Transverse colon (tissue), 4 donors: Measurements from ENCODE around the gene ATF6. TPM values are rescaled to one million over a fixed set of nuclear protein-coding genes. Genes with fewer than 3 reads are reported as not detected.

Source experiments
- DNase-seq: peaks from one replicate; pipeline ENCODE4 v3.0.0-alpha.2; 2019
- H3K27ac ChIP-seq, 4 donors: fragments of 200-600 bp; sonication (generic); 2 replicates each; pipeline ENCODE4 v1.5.1; 2016 to 2018; ENCODE audit warnings: inconsistent platforms in 4 of 4
- H3K27me3 ChIP-seq: fragments of 200-600 bp; sonication (generic); 2 replicates; pipeline ENCODE4 v1.5.1; 2017; ENCODE audit warnings: inconsistent platforms
- H3K36me3 ChIP-seq, 4 donors: fragments of 200-600 bp; sonication (generic); 2 replicates each; pipeline ENCODE4 v1.5.1; 2017 to 2019; ENCODE audit warnings: inconsistent platforms in 4 of 4
- H3K4me1 ChIP-seq, 4 donors: fragments of 200-600 bp; sonication (generic); 2 replicates each; pipeline ENCODE4 v1.5.1; 2017 to 2020; ENCODE audit warnings: inconsistent platforms in 4 of 4
- H3K4me3 ChIP-seq, 4 donors: fragments of 200-600 bp; sonication (generic); 1 replicate in 1 of 4; 2 replicates in 3 of 4; pipeline versions ENCODE4 v1.5.1 to v1.6.1; 2017 to 2019; ENCODE audit warnings: inconsistent platforms in 4 of 4
- H3K9me3 ChIP-seq, 2 donors: fragments of 200-600 bp; sonication (generic); 2 replicates each; pipeline ENCODE4 v1.5.1; 2017 to 2019; ENCODE audit warnings: inconsistent platforms in 2 of 2
- CTCF ChIP-seq, 5 experiments: fragments of 200-600 bp in 3 of 5; fragments of 450-650 bp in 2 of 5; sonication (generic) in 3 of 5; IDR thresholded peaks; 1 replicate in 2 of 5; 2 replicates in 3 of 5; pipeline ENCODE4 v1.5.1; 2016 to 2017; ENCODE audit warnings: antibody characterized with exemption in 5 of 5, inconsistent platforms in 3 of 5, mild to moderate bottlenecking in 2 of 5, moderate library complexity in 1 of 5
- EP300 ChIP-seq: sonication (generic); formaldehyde crosslinking; IDR thresholded peaks from one replicate; pipeline ENCODE4 v1.6.1; 2017; ENCODE audit warnings: antibody characterized with exemption, low read depth
- POLR2A ChIP-seq: fragments of 450-650 bp; IDR thresholded peaks from one replicate; pipeline ENCODE4 v1.6.1; 2016; ENCODE audit warnings: antibody characterized with exemption, mild to moderate bottlenecking, moderate library complexity
- POLR2AphosphoS5 ChIP-seq, 3 donors: sonication (generic); formaldehyde crosslinking; IDR thresholded peaks; one replicate each; pipeline ENCODE4 v1.6.1; 2016; ENCODE audit warnings: antibody characterized with exemption in 3 of 3
- WGBS, 2 donors: methylation state at CpG; one replicate each; pipeline ENCODE4 v1.1.5; 2018; ENCODE audit warnings: low coverage in 1 of 2; 5-methylcytosine and 5-hydroxymethylcytosine counted together
- in situ Hi-C, 4 donors: fragments of 200-750 bp; cut with MboI; loops; one replicate each; pipeline versions ENCODE4 v1.15.0 to v1.15.1; 2017; ENCODE audit warnings: low sequenced_read_pairs in 3 of 4, low pct_ligation_motif_present in 1 of 4, low pct_unique_long_range_greater_than_20kb in 1 of 4
- intact Hi-C: fragments of 100-400 bp; cut with DNase I; formaldehyde crosslinking; loops from one replicate; pipeline ENCODE4 v1.15.1; 2023; ENCODE audit warnings: low total_unique reads
- total RNA-seq, 4 donors: library from RNA; depleted of rRNA; stranded (reverse); fragments of >200 nt; gene quantifications; one replicate each; pipeline ENCODE4 v1.1.0, GENCODE V29; 2016

The ATF6 gene
- total RNA-seq, 4 donors from 2014 or later = 10.8 to 45.8 (median 23.0) TPM

- Histone ChIP-seq H3K27me3 (no peaks in the 10 kb centered on the region), H3K36me3 (no peaks in the 10 kb centered on the region), H3K4me1 (peaks cover 0 to 15% (median 3%) of the 10 kb centered on the region in 4 donors), H3K9me3 (no peaks in the 10 kb centered on the region), H3K4me3 (no peak overlapping the region), H3K27ac (no peak overlapping the region)
- no peak for DNase-seq
- intact Hi-C loops (no loop called here), in situ Hi-C loops (no loop called here)
- WGBS, 2 donors = 83 to 90% methylated on average over 2 to 4 of the region's 4 CpGs
- no peak for TF ChIP-seq EP300
- no peak for TF ChIP-seq POLR2A
- TF ChIP-seq POLR2AphosphoS5 (IDR thresholded peaks at IDR 0.05) = no peak
These were observed 199.9 kb downstream of the ATF6 start for GRCh38 chr1:161966067-161966466.

GRCh38 chr1:161970036-161970435 lies 203.9 kb downstream of the ATF6 start:
- no peaks in the 10 kb centered on the region for H3K9me3 ChIP-seq
- TF ChIP-seq POLR2AphosphoS5 (IDR thresholded peaks at IDR 0.05) (no peak), POLR2A (no peak), EP300 (no peak), CTCF (IDR thresholded peaks at IDR 0.05) (no peak)
- WGBS, 2 donors = 79 to 80% methylated on average over 6 of the region's 6 CpGs
- intact Hi-C loops = no loop called here
- no peak overlapping the region for H3K27ac ChIP-seq
- in situ Hi-C loops = no loop called here
- no peak for DNase-seq
- H3K4me1 ChIP-seq = peaks cover 0 to 8% (median 1%) of the 10 kb centered on the region in 4 donors
- H3K36me3 ChIP-seq = no peaks in the 10 kb centered on the region
- no peak overlapping the region for H3K4me3 ChIP-seq
- H3K27me3 ChIP-seq = no peaks in the 10 kb centered on the region

- no peak overlapping the region for H3K27ac ChIP-seq
- in situ Hi-C loops = no loop called here
- no peak overlapping the region for H3K4me3 ChIP-seq
- H3K27me3 ChIP-seq = no peaks in the 10 kb centered on the region
- intact Hi-C loops = no loop called here
- DNase-seq = no peak
- no peak for TF ChIP-seq POLR2AphosphoS5 (IDR thresholded peaks at IDR 0.05)
- no peak for TF ChIP-seq CTCF (IDR thresholded peaks at IDR 0.05)
- no peak for TF ChIP-seq POLR2A
- no peaks in the 10 kb centered on the region for H3K9me3 ChIP-seq
- no peaks in the 10 kb centered on the region for H3K36me3 ChIP-seq
- peaks cover 0 to 8% (median 1%) of the 10 kb centered on the region in 4 donors for H3K4me1 ChIP-seq
- WGBS, 2 donors = 69% methylated on average over 3 of the region's 3 CpGs; no CpG with 5 or more reads in 1 of the 2 donors
These were observed 204.5 kb downstream of the ATF6 start for GRCh38 chr1:161970633-161971032.

GRCh38 chr1:161972828-161973227 lies 206.7 kb downstream of the ATF6 start:
- WGBS, 2 donors = 73 to 87% methylated on average over 3 to 9 of the region's 9 CpGs
- Histone ChIP-seq H3K4me1 (peaks cover 0 to 8% (median 1%) of the 10 kb centered on the region in 4 donors), H3K27ac (no peak overlapping the region), H3K36me3 (no peaks in the 10 kb centered on the region), H3K4me3 (no peak overlapping the region), H3K27me3 (no peaks in the 10 kb centered on the region), H3K9me3 (no peaks in the 10 kb centered on the region)
- in situ Hi-C loops = no loop called here
- DNase-seq = no peak
- TF ChIP-seq POLR2A (no peak), EP300 (no peak), POLR2AphosphoS5 (IDR thresholded peaks at IDR 0.05) (no peak), CTCF (IDR thresholded peaks at IDR 0.05) (no peak)
- intact Hi-C loops = no loop called here
